Thymus (tissue), 11 donors: ENCODE measurements around the gene PKN3. TPM values are rescaled to one million over a fixed set of nuclear protein-coding genes. Genes with fewer than 3 reads are reported as not detected.
A peak's percentile ranks its signal among the peaks of the same experiment; 100 is the strongest.

ENCODE experiments used
- DNase-seq, 9 donors: peaks; one replicate each; pipeline ENCODE4 v3.0.0-alpha.2; 2013; ENCODE audit warnings: low spot score in 9 of 9, low read depth in 6 of 9, missing footprints in 1 of 9
- H3K27ac ChIP-seq, 2 donors: one replicate each; pipeline ENCODE4 v1.5.1; 2013; ENCODE audit warnings: control low read depth in 1 of 2, low read depth in 1 of 2, low read length in 1 of 2, mild to moderate bottlenecking in 1 of 2, moderate library complexity in 1 of 2
- H3K27me3 ChIP-seq, 2 donors: one replicate each; pipeline ENCODE4 v1.5.1; 2013; ENCODE audit warnings: low read length in 1 of 2; ENCODE audit not compliant: control insufficient read depth in 2 of 2, insufficient read depth in 1 of 2
- H3K36me3 ChIP-seq, 2 donors: one replicate each; pipeline ENCODE4 v1.5.1; 2013; ENCODE audit warnings: low read length in 1 of 2, mild to moderate bottlenecking in 1 of 2, moderate library complexity in 1 of 2; ENCODE audit not compliant: control insufficient read depth in 2 of 2, insufficient read depth in 2 of 2
- H3K4me1 ChIP-seq, 2 donors: one replicate each; pipeline ENCODE4 v1.5.1; 2013; ENCODE audit warnings: low read length in 2 of 2; ENCODE audit not compliant: control insufficient read depth in 2 of 2, insufficient read depth in 2 of 2
- H3K4me3 ChIP-seq, 2 donors: one replicate each; pipeline ENCODE4 v1.5.1; 2013; ENCODE audit warnings: low read length in 2 of 2, control low read depth in 1 of 2, mild to moderate bottlenecking in 1 of 2
- H3K9me3 ChIP-seq, 2 donors: one replicate each; pipeline ENCODE4 v1.5.1; 2013; ENCODE audit warnings: low read length in 1 of 2, mild to moderate bottlenecking in 1 of 2; ENCODE audit not compliant: control insufficient read depth in 2 of 2, insufficient read depth in 1 of 2
- WGBS: extraction: QIAGEN DNeasy Blood & Tissue Kit; methylation state at CpG from one replicate; pipeline ENCODE4 v1.1.7; 2013; 5-methylcytosine and 5-hydroxymethylcytosine counted together
- polyA plus RNA-seq: library from polyadenylated mRNA; stranded (reverse); fragments of 200-250 nt; gene quantifications from one replicate; pipeline ENCODE4 v1.2.3, GENCODE V29; 2013
- total RNA-seq: library from RNA; stranded (reverse); fragments of 120-200 nt; gene quantifications from one replicate; pipeline ENCODE4 v1.2.4, GENCODE V29; 2013
- donor health status: healthy.

Gene PKN3
- total and polyA plus RNA-seq, 2 donors = 3.8 to 10.4 TPM

- H3K27ac ChIP-seq = peak overlapping the region; percentile 89 to 93
- 57% methylated on average over 5 of the region's 5 CpGs for WGBS
- no peak overlapping the region for H3K4me3 ChIP-seq
- H3K9me3 ChIP-seq = peaks cover 0 to 4% of the 10 kb centered on the region in 2 donors
- peaks cover 31 to 32% of the 10 kb centered on the region in 2 donors for H3K36me3 ChIP-seq
- peak in 5 of 9 donors; percentile 59 to 84 (median 62) for DNase-seq
- H3K4me1 ChIP-seq = peaks cover 35 to 64% of the 10 kb centered on the region in 2 donors
- no peaks in the 10 kb centered on the region for H3K27me3 ChIP-seq
Measured at GRCh38 chr9:128727640-128728248, 25.4 kb downstream of the PKN3 start.

DNA sequence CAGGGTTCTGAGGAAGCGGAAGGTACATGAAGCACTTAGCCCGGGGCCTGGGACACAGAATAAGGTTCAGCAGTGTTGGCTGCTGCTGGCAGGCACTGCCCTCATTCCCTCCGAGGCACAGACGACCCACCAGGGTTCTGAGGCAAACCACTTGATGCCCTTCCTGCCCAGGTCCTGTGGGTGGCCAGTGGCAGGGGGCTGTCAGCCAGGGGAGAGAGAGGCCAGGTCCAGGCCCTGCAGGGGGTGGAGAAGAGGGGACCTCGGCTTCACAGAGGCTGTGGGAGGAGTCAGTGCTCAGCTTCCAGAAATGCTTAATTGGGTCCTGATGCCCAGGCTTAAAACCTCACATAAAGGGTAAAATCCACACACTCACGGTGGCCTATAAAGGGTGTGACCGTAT is 26.0 kb downstream of the PKN3 start:
- Histone ChIP-seq H3K36me3 (peaks cover 36% of the 10 kb centered on the region in 2 donors), H3K27me3 (no peaks in the 10 kb centered on the region), H3K4me1 (peaks cover 33 to 59% of the 10 kb centered on the region in 2 donors), H3K4me3 (no peak overlapping the region), H3K27ac (peak overlapping the region; percentile 89 to 93), H3K9me3 (peaks cover 0 to 4% of the 10 kb centered on the region in 2 donors)
- WGBS = 86% methylated on average over 7 of the region's 7 CpGs
- no peak for DNase-seq

DNA sequence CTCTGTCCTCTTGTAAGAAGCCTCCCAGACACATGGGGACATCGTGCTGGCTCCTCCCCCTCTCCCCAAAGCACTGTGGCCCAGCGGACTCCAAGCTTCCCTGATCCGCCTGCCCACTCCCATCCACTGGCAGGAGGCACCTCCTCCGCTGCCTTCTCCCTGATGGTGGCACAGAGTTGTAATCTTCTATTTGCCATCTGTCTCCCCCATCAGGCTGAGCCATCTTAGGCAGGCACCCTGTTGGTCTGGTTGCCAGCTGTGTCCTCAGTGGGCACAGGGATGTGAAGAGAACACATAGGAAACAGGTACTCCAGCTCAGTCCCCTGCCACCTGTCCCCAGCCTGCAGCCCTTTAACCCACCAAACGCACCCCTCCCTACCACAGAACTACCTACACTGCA is 27.0 kb downstream of the PKN3 start:
- Histone ChIP-seq H3K9me3 (peaks cover 0 to 4% of the 10 kb centered on the region in 2 donors), H3K36me3 (peaks cover 41% of the 10 kb centered on the region in 2 donors), H3K27ac (no peak overlapping the region), H3K27me3 (no peaks in the 10 kb centered on the region), H3K4me3 (no peak overlapping the region), H3K4me1 (peaks cover 30 to 55% of the 10 kb centered on the region in 2 donors)
- no peak for DNase-seq
- 90% methylated on average over 5 of the region's 5 CpGs for WGBS

GRCh38 chr9:128729766-128730517 is 27.6 kb downstream of the PKN3 start:
- WGBS = 97% methylated on average over 27 of the region's 27 CpGs
- no peak overlapping the region for H3K4me3 ChIP-seq
- H3K4me1 ChIP-seq = peaks cover 24 to 49% of the 10 kb centered on the region in 2 donors
- peaks cover 0 to 3% of the 10 kb centered on the region in 2 donors for H3K9me3 ChIP-seq
- H3K27ac ChIP-seq = no peak overlapping the region
- peaks cover 45 to 46% of the 10 kb centered on the region in 2 donors for H3K36me3 ChIP-seq
- DNase-seq = no peak
- H3K27me3 ChIP-seq = no peaks in the 10 kb centered on the region

- WGBS = 96% methylated on average over 13 of the region's 13 CpGs
Measured at GRCh38 chr9:128731093-128731492, 28.8 kb downstream of the PKN3 start.

GRCh38 chr9:128731691-128732090 is 29.4 kb downstream of the PKN3 start:
- WGBS = 91% methylated on average over 9 of the region's 9 CpGs
- Histone ChIP-seq H3K36me3 (peaks cover 51% of the 10 kb centered on the region in 2 donors), H3K27ac (no peak overlapping the region), H3K27me3 (no peaks in the 10 kb centered on the region), H3K4me3 (no peak overlapping the region), H3K4me1 (peaks cover 13 to 33% of the 10 kb centered on the region in 2 donors), H3K9me3 (no peaks in the 10 kb centered on the region)
- no peak for DNase-seq

More at GRCh38 chr9:128731093-128731492, 28.8 kb downstream of the PKN3 start:
- Histone ChIP-seq H3K27me3 (no peaks in the 10 kb centered on the region), H3K36me3 (peaks cover 51% of the 10 kb centered on the region in 2 donors), H3K4me3 (no peak overlapping the region), H3K27ac (no peak overlapping the region), H3K9me3 (no peaks in the 10 kb centered on the region), H3K4me1 (peaks cover 16 to 38% of the 10 kb centered on the region in 2 donors)
- DNase-seq = no peak

- Histone ChIP-seq H3K27ac (no peak overlapping the region), H3K36me3 (peaks cover 58% of the 10 kb centered on the region in 2 donors), H3K9me3 (no peaks in the 10 kb centered on the region), H3K4me3 (no peak overlapping the region), H3K27me3 (no peaks in the 10 kb centered on the region), H3K4me1 (peaks cover 10 to 24% of the 10 kb centered on the region in 2 donors)
- 97% methylated on average over 13 of the region's 13 CpGs for WGBS
- DNase-seq = no peak
Measured at GRCh38 chr9:128732576-128732975, 30.3 kb downstream of the PKN3 start.

- H3K27me3 ChIP-seq = no peaks in the 10 kb centered on the region
- H3K36me3 ChIP-seq = peaks cover 58% of the 10 kb centered on the region in 2 donors
- no peak overlapping the region for H3K27ac ChIP-seq
- DNase-seq = peak in 1 of 9 donors; percentile 50
- no peaks in the 10 kb centered on the region for H3K9me3 ChIP-seq
- no peak overlapping the region for H3K4me3 ChIP-seq
- 82% methylated on average over 9 of the region's 9 CpGs for WGBS
- H3K4me1 ChIP-seq = peaks cover 3 to 17% of the 10 kb centered on the region in 2 donors
Measured at GRCh38 chr9:128733256-128733655, 31.0 kb downstream of the PKN3 start.

- no peaks in the 10 kb centered on the region for H3K27me3 ChIP-seq
- WGBS = 94% methylated on average over 2 of the region's 2 CpGs
- no peaks in the 10 kb centered on the region for H3K9me3 ChIP-seq
- no peak overlapping the region for H3K4me3 ChIP-seq
- no peak for DNase-seq
- peaks cover 56 to 65% of the 10 kb centered on the region in 2 donors for H3K36me3 ChIP-seq
- H3K4me1 ChIP-seq = no peaks in the 10 kb centered on the region
- H3K27ac ChIP-seq = no peak overlapping the region
Measured at GRCh38 chr9:128735373-128735772, 33.1 kb downstream of the PKN3 start.
